ENCODE measurements around the gene UBTD2.

DNA sequence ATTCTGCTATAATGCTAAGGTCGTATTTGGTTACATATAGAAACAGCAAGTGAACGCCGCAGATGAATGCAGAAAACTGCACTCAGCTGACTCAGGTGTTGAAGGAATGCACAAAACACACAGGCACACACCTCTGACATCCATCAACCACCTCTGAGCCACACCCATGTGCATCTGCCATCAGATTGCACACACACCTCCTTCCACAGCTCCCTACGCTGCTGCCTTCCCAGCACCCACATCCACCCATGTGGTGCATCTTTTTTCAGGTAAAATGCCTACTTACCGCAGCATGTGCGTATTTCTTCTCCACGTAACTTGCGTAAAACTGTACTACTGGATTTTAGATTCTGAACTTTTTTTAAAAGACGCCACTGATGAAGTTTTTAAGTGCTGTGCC is 102.6 kb downstream of the UBTD2 start:
- TF ChIP-seq, protein P1, sequence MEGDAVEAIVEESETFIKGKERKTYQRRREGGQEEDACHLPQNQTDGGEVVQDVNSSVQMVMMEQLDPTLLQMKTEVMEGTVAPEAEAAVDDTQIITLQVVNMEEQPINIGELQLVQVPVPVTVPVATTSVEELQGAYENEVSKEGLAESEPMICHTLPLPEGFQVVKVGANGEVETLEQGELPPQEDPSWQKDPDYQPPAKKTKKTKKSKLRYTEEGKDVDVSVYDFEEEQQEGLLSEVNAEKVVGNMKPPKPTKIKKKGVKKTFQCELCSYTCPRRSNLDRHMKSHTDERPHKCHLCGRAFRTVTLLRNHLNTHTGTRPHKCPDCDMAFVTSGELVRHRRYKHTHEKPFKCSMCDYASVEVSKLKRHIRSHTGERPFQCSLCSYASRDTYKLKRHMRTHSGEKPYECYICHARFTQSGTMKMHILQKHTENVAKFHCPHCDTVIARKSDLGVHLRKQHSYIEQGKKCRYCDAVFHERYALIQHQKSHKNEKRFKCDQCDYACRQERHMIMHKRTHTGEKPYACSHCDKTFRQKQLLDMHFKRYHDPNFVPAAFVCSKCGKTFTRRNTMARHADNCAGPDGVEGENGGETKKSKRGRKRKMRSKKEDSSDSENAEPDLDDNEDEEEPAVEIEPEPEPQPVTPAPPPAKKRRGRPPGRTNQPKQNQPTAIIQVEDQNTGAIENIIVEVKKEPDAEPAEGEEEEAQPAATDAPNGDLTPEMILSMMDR (conservative IDR thresholded peaks at IDR 0.05; ENCODE audit: low read depth, low read length) = no peak
- TF ChIP-seq EZH2 (IDR thresholded peaks at IDR 0.05; ENCODE audit: borderline replicate concordance, low read depth, low read length, poor library complexity, severe bottlenecking) = no peak

Measured in A673 (cell line).